HepG2 (cell line): ENCODE data around the gene WNK2. TPM values are rescaled to one million over a fixed set of nuclear protein-coding genes. Genes with fewer than 3 reads are reported as not detected.

Experiments used
- CENPT ChIP-seq: sonication (generic); formaldehyde crosslinking; IDR thresholded peaks from 2 replicates; pipeline ENCODE4 v1.8.0; 2022; ENCODE audit warnings: low read depth, mild to moderate bottlenecking, moderate library complexity, missing genetic modification reagents
- EEA1 ChIP-seq: sonication (generic); formaldehyde crosslinking; IDR thresholded peaks from 2 replicates; pipeline ENCODE4 v1.5.1; 2020; ENCODE audit warnings: mild to moderate bottlenecking, missing genetic modification reagents, borderline replicate concordance
- GLI4 ChIP-seq: sonication (generic); formaldehyde crosslinking; IDR thresholded peaks from 2 replicates; pipeline ENCODE4 v1.5.1; 2020; ENCODE audit warnings: missing genetic modification reagents, mild to moderate bottlenecking, moderate library complexity, borderline replicate concordance
- HNRNPLL ChIP-seq: fragments of 200-400 bp; formaldehyde crosslinking; IDR thresholded peaks from 2 replicates; pipeline ENCODE4 v1.6.1; 2017; ENCODE audit warnings: mild to moderate bottlenecking, low read depth, low read length; ENCODE audit not compliant: poor library complexity, severe bottlenecking
- RARA ChIP-seq: IDR thresholded peaks from 2 replicates; pipeline ENCODE4 v1.6.1; 2016; ENCODE audit warnings: missing genetic modification reagents, missing compliant biosample characterization
- SP1 ChIP-seq, 2 experiments: fragments of 450-650 bp in 1 of 2; sonication (generic) in 1 of 2; formaldehyde crosslinking in 1 of 2; IDR thresholded peaks; 2 replicates each; pipeline versions ENCODE4 v1.4.0 to v1.6.1; 2016 to 2020; ENCODE audit warnings: missing genetic modification reagents in 1 of 2
- ZFP82 ChIP-seq: sonication (generic); formaldehyde crosslinking; IDR thresholded peaks from 2 replicates; pipeline ENCODE4 v1.5.1; 2020; ENCODE audit warnings: mild to moderate bottlenecking, missing genetic modification reagents, borderline replicate concordance
- ZNF598 ChIP-seq: sonication (generic); formaldehyde crosslinking; IDR thresholded peaks from 2 replicates; pipeline ENCODE4 v1.5.1; 2020; ENCODE audit warnings: mild to moderate bottlenecking, missing genetic modification reagents, borderline replicate concordance
- ZNF616 ChIP-seq: sonication (generic); formaldehyde crosslinking; IDR thresholded peaks from 2 replicates; pipeline ENCODE4 v1.5.0; 2020; ENCODE audit warnings: low read depth, mild to moderate bottlenecking, missing genetic modification reagents
- polyA plus RNA-seq, 8 experiments: library from polyadenylated mRNA; depleted of rRNA in 3 of 8; stranded (reverse) in 7 of 8; unstranded in 1 of 8; fragments of >200 nt; fragmentation: Illumina TruSeq in 4 of 8; extraction: Trizol in 4 of 8; gene quantifications; 2 replicates each; pipeline versions ENCODE4 v1.2.1 to v1.2.3, GENCODE V29; 2011 to 2016; ENCODE audit warnings: low read depth in 4 of 8, missing spikeins in 1 of 8, mixed read lengths in 1 of 8; ENCODE audit not compliant: insufficient read depth in 1 of 8
- total RNA-seq, 5 experiments: library from RNA; depleted of rRNA; stranded (reverse); fragments of >200 nt; fragmentation: Illumina TruSeq; extraction: Trizol; gene quantifications; 2 replicates each; pipeline ENCODE4 v1.2.3, GENCODE V29; 2016; ENCODE audit warnings: low read depth in 1 of 5
- TF ChIP-seq, protein P1 (sequence below): sonication (generic); formaldehyde crosslinking; IDR thresholded peaks from 2 replicates; pipeline ENCODE4 v1.4.0; 2020; ENCODE audit warnings: missing genetic modification reagents
- TF ChIP-seq, protein P2 (sequence below): sonication (generic); IDR thresholded peaks from 2 replicates; pipeline ENCODE4 v1.6.1; 2016; ENCODE audit warnings: low read depth, borderline replicate concordance
- TF ChIP-seq, protein P3 (sequence below): sonication (generic); formaldehyde crosslinking; IDR thresholded peaks from 2 replicates; pipeline ENCODE4 v1.4.0; 2020; ENCODE audit warnings: mild to moderate bottlenecking, missing genetic modification reagents
- TF ChIP-seq, protein P4 (sequence below): sonication (generic); formaldehyde crosslinking; IDR thresholded peaks from 2 replicates; pipeline ENCODE4 v1.5.1; 2020; ENCODE audit warnings: missing genetic modification reagents, mild to moderate bottlenecking, borderline replicate concordance
- TF ChIP-seq, protein P5 (sequence below): sonication (generic); formaldehyde crosslinking; IDR thresholded peaks from 2 replicates; pipeline ENCODE4 v1.4.0; 2020; ENCODE audit warnings: missing genetic modification reagents
- TF ChIP-seq, protein P6 (sequence below): sonication (generic); formaldehyde crosslinking; conservative IDR thresholded peaks from 2 replicates; pipeline ENCODE4 v1.4.0; 2020; ENCODE audit warnings: missing genetic modification reagents
- TF ChIP-seq, protein P7 (sequence below): sonication (generic); formaldehyde crosslinking; IDR thresholded peaks from 2 replicates; pipeline ENCODE4 v1.8.0; 2022; ENCODE audit warnings: low read depth, missing genetic modification reagents

The WNK2 gene
- total and polyA plus RNA-seq, 2 of the 13 experiments (the other 11 are each of a cell fraction or from before 2014, with no cell fraction given): 10.5 to 12.0 TPM

DNA sequence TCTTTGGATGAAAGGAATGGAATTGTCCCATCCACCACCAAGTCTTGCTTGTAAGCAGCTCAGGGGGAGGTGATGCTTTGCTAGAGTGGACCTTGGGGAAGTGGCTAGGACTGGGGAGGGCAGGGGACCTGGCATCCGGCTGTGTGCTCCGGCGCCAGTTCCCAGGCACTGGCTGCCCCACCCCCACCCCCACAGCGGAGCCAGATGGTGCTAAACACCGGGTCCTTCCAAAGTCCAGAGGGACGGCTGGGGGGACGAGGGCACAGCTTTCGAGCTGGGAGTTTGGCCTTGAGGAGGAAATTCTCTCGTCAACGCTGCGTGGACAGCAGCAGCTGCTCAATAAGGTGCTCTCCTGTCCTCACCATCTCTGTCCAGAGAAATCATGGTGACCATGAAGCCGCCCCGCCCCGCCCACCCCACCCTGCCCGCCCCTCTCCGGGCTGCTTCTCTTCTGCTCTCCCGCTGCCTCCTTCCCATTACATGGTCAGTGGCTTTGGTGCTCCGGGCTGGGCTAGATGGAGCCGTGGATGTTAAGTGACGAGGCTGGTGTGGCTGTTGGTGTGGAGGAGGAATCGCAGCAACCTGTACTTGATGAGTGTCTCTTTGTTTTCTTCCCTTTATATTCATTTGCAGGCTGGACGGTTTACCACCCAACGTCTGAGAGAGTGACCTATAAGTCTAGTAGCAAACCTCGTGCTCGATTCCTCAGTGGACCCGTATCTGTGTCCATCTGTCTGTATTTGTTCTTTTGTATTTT is 115.7 kb downstream of the WNK2 start (continued):
- TF ChIP-seq EEA1 (CRISPR knock-in tag) (no peak), CENPT (CRISPR knock-in tag) (no peak), RARA (peak; percentile 82), SP1 (IDR thresholded peaks at IDR 0.05) (no peak), SP1 (CRISPR knock-in tag; IDR thresholded peaks at IDR 0.05) (no peak), HNRNPLL (peak; percentile 8), ZNF616 (CRISPR knock-in tag) (no peak; the same call in 1 of the 2 replicates), ZNF598 (CRISPR knock-in tag) (no peak), ZFP82 (CRISPR knock-in tag) (no peak; the same call in 1 of the 2 replicates), GLI4 (CRISPR knock-in tag) (no peak)
- TF ChIP-seq, protein P1, sequence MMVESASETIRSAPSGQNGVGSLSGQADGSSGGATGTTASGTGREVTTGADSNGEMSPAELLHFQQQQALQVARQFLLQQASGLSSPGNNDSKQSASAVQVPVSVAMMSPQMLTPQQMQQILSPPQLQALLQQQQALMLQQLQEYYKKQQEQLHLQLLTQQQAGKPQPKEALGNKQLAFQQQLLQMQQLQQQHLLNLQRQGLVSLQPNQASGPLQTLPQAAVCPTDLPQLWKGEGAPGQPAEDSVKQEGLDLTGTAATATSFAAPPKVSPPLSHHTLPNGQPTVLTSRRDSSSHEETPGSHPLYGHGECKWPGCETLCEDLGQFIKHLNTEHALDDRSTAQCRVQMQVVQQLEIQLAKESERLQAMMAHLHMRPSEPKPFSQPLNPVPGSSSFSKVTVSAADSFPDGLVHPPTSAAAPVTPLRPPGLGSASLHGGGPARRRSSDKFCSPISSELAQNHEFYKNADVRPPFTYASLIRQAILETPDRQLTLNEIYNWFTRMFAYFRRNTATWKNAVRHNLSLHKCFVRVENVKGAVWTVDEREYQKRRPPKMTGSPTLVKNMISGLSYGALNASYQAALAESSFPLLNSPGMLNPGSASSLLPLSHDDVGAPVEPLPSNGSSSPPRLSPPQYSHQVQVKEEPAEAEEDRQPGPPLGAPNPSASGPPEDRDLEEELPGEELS (CRISPR knock-in tag): peak; percentile 75
- TF ChIP-seq, protein P2, sequence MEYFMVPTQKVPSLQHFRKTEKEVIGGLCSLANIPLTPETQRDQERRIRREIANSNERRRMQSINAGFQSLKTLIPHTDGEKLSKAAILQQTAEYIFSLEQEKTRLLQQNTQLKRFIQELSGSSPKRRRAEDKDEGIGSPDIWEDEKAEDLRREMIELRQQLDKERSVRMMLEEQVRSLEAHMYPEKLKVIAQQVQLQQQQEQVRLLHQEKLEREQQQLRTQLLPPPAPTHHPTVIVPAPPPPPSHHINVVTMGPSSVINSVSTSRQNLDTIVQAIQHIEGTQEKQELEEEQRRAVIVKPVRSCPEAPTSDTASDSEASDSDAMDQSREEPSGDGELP: peak; percentile 95
- TF ChIP-seq, protein P3, sequence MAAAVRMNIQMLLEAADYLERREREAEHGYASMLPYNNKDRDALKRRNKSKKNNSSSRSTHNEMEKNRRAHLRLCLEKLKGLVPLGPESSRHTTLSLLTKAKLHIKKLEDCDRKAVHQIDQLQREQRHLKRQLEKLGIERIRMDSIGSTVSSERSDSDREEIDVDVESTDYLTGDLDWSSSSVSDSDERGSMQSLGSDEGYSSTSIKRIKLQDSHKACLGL (CRISPR knock-in tag): no peak
- TF ChIP-seq, protein P4, sequence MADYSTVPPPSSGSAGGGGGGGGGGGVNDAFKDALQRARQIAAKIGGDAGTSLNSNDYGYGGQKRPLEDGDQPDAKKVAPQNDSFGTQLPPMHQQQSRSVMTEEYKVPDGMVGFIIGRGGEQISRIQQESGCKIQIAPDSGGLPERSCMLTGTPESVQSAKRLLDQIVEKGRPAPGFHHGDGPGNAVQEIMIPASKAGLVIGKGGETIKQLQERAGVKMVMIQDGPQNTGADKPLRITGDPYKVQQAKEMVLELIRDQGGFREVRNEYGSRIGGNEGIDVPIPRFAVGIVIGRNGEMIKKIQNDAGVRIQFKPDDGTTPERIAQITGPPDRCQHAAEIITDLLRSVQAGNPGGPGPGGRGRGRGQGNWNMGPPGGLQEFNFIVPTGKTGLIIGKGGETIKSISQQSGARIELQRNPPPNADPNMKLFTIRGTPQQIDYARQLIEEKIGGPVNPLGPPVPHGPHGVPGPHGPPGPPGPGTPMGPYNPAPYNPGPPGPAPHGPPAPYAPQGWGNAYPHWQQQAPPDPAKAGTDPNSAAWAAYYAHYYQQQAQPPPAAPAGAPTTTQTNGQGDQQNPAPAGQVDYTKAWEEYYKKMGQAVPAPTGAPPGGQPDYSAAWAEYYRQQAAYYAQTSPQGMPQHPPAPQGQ (CRISPR knock-in tag): no peak
- TF ChIP-seq, protein P5, sequence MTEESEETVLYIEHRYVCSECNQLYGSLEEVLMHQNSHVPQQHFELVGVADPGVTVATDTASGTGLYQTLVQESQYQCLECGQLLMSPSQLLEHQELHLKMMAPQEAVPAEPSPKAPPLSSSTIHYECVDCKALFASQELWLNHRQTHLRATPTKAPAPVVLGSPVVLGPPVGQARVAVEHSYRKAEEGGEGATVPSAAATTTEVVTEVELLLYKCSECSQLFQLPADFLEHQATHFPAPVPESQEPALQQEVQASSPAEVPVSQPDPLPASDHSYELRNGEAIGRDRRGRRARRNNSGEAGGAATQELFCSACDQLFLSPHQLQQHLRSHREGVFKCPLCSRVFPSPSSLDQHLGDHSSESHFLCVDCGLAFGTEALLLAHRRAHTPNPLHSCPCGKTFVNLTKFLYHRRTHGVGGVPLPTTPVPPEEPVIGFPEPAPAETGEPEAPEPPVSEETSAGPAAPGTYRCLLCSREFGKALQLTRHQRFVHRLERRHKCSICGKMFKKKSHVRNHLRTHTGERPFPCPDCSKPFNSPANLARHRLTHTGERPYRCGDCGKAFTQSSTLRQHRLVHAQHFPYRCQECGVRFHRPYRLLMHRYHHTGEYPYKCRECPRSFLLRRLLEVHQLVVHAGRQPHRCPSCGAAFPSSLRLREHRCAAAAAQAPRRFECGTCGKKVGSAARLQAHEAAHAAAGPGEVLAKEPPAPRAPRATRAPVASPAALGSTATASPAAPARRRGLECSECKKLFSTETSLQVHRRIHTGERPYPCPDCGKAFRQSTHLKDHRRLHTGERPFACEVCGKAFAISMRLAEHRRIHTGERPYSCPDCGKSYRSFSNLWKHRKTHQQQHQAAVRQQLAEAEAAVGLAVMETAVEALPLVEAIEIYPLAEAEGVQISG (CRISPR knock-in tag): peak; percentile 90
- TF ChIP-seq, protein P6, sequence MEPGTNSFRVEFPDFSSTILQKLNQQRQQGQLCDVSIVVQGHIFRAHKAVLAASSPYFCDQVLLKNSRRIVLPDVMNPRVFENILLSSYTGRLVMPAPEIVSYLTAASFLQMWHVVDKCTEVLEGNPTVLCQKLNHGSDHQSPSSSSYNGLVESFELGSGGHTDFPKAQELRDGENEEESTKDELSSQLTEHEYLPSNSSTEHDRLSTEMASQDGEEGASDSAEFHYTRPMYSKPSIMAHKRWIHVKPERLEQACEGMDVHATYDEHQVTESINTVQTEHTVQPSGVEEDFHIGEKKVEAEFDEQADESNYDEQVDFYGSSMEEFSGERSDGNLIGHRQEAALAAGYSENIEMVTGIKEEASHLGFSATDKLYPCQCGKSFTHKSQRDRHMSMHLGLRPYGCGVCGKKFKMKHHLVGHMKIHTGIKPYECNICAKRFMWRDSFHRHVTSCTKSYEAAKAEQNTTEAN: no peak
- TF ChIP-seq, protein P7, sequence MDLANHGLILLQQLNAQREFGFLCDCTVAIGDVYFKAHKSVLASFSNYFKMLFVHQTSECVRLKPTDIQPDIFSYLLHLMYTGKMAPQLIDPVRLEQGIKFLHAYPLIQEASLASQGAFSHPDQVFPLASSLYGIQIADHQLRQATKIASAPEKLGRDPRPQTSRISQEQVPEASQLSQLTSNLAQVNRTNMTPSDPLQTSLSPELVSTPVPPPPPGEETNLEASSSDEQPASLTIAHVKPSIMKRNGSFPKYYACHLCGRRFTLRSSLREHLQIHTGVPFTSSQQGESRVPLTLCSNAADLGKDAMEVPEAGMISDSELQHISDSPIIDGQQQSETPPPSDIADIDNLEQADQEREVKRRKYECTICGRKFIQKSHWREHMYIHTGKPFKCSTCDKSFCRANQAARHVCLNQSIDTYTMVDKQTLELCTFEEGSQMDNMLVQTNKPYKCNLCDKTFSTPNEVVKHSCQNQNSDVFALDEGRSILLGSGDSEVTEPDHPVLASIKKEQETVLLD (CRISPR knock-in tag): no peak
